Smooth muscle cell (in vitro differentiated cells): ENCODE results near the gene USP49. TPM values are rescaled to one million over a fixed set of nuclear protein-coding genes. Genes with fewer than 3 reads are reported as not detected.
"Not testable (repeated sequence)": the region's sequence is repeated elsewhere in the genome, so short reads cannot be mapped to it uniquely, and the experiment has no call there.

Experiments used
- DNase-seq: peaks from one replicate; lab custom pipeline; 2025; ENCODE audit not compliant: unreplicated experiment; lab: John Stamatoyannopoulos, UW
- H2AFZ ChIP-seq: fragments of 200-600 bp; sonication (generic); 2 replicates; pipeline ENCODE4 v1.6.0; 2016; ENCODE audit warnings: antibody characterized with exemption, low read depth, mild to moderate bottlenecking
- H3F3A ChIP-seq: fragments of 200-600 bp; sonication (generic); 2 replicates; pipeline ENCODE4 v1.6.0; 2017; ENCODE audit warnings: antibody characterized with exemption, low read depth
- H3K27ac ChIP-seq: fragments of 200-600 bp; sonication (generic); 2 replicates; pipeline ENCODE4 v1.5.1; 2016; ENCODE audit warnings: low read depth, mild to moderate bottlenecking
- H3K27me3 ChIP-seq: fragments of 200-600 bp; sonication (generic); 2 replicates; pipeline ENCODE4 v1.6.1; 2016; ENCODE audit warnings: low read depth, mild to moderate bottlenecking
- H3K36me3 ChIP-seq: fragments of 200-600 bp; sonication (generic); 2 replicates; pipeline ENCODE4 v1.5.1; 2016; ENCODE audit warnings: low read depth
- H3K4me1 ChIP-seq: fragments of 200-600 bp; sonication (generic); 2 replicates; pipeline ENCODE4 v1.5.1; 2016; ENCODE audit warnings: low read depth
- H3K4me2 ChIP-seq: fragments of 200-600 bp; sonication (generic); 2 replicates; pipeline ENCODE4 v1.6.0; 2016; ENCODE audit warnings: mild to moderate bottlenecking
- H3K4me3 ChIP-seq: fragments of 200-600 bp; sonication (generic); 2 replicates; pipeline ENCODE4 v1.5.1; 2016; ENCODE audit warnings: mild to moderate bottlenecking
- H3K79me2 ChIP-seq: fragments of 200-600 bp; sonication (generic); 2 replicates; pipeline ENCODE4 v1.6.0; 2016; ENCODE audit warnings: low read depth, mild to moderate bottlenecking
- H3K9ac ChIP-seq: fragments of 200-600 bp; sonication (generic); 2 replicates; pipeline ENCODE4 v1.6.0; 2016; ENCODE audit warnings: low read depth
- H3K9me3 ChIP-seq: fragments of 200-600 bp; sonication (generic); replicated peaks from 2 replicates; pipeline ENCODE4 v1.5.1; 2016; ENCODE audit warnings: low read depth
- H4K20me1 ChIP-seq: fragments of 200-600 bp; sonication (generic); 2 replicates; pipeline ENCODE4 v1.6.0; 2016; ENCODE audit warnings: low read depth
- CTCF ChIP-seq: fragments of 200-600 bp; sonication (generic); IDR thresholded peaks from 2 replicates; pipeline ENCODE4 v1.5.1; 2017; ENCODE audit warnings: borderline replicate concordance, mild to moderate bottlenecking, antibody characterized with exemption; ENCODE audit not compliant: insufficient read depth, poor library complexity, severe bottlenecking
- WGBS: methylation state at CpG from one replicate; pipeline ENCODE4 v1.1.7; 2016; ENCODE audit warnings: low lambda C conversion rate; 5-methylcytosine and 5-hydroxymethylcytosine counted together
- polyA plus RNA-seq: library from polyadenylated mRNA; unstranded; fragments of >200 nt; fragmentation: Nextera tagmentation; extraction: Ambion mirVana; gene quantifications from 2 replicates; pipeline ENCODE4 v1.2.1, GENCODE V29; 2016
- total RNA-seq: library from RNA; depleted of rRNA; stranded (reverse); fragments of >200 nt; gene quantifications from 2 replicates; pipeline ENCODE4 v1.2.3, GENCODE V29; 2014

The USP49 gene
- total RNA-seq (2.3 and 5.2 TPM in 2 replicates), polyA plus RNA-seq (1.9 and 3.0 TPM in 2 replicates)

DNA sequence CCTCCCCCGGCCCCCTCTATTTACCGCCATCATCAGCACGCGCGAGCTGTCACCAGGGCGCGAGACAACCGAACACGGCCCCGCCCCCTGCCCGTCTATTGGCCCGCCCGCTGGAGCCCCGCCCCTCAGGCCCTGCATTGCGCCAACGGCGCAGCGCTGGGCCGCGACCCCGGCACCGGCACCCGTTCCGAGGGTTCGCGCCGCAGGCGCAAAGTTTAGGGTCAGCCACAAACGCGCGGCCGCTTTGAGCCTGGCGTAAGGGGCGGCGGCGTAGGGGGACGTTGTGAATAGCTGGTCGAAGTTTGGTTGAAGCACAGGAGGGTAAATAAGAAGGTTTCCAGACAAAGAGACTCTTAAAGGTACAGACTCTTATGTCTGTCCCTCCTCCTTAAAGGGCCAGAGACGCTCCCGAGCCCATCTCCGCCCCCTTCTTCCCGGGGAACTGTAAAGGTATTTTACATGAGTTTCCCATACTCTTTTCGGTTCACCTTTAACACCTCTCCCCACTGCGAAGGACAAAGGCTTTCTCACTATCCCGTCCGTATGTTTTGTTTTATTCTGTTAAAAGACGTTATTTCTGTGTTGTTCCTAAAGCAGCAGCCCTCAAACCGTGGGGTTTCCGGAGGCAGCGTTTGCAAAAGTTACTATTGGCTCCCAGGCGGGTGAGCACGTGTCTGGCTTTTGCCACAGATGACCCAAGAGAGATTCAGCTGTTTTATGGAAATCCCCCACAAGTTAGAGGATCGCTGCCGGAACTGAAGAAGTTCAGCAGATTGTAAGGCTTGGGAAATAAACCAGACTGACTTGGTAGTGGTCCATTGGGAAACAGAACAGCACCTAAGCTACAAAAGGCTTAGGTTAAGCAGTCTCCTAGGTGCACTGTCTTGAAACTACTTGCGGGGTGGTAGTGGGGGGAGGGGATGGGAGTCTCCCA, at the start of gene USP49:
USP49 (minus strand) TSS at position 76 of the 934 bp plus-strand sequence. CDS start 88,392 bp downstream, outside the sequence.
- Histone ChIP-seq H3F3A (peaks cover 7% of the 10 kb centered on the region), H3K9ac (peak within 1 kb of the TSS; percentile 90), H3K4me3 (peak within 1 kb of the TSS; percentile 95), H2AFZ (peak within 1 kb of the TSS; percentile 85), H3K27me3 (no peaks in the 10 kb centered on the region), H3K36me3 (no peaks in the 10 kb centered on the region), H3K4me2 (peak within 1 kb of the TSS; percentile 84), H3K9me3 (no peaks in the 10 kb centered on the region), H3K79me2 (no peaks in the 10 kb centered on the region), H4K20me1 (peaks cover 12% of the 10 kb centered on the region), H3K4me1 (peaks cover 6% of the 10 kb centered on the region), H3K27ac (peak within 1 kb of the TSS; percentile 64)
- no peak for TF ChIP-seq CTCF
- DNase-seq: peak; percentile 80
- WGBS: under 1% methylated on average over 41 of the region's 55 CpGs

DNA sequence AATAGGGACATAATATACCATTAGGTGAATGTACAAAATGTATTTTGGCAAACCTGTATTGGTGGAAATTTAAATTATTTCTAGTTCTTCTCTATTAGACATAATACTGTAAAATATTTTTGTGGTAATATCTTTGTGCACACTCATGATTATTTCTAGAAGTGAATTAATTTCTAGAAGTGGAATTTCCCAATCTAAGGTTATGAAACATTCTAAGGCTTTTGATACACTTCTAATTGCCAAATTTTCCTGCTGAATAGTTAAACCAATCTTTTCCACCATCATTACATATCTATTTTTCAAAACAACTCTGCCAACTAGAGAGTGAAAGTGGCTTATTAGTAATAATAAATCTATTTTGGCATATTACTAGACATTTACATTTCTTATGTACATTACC, 48.3 kb upstream of the USP49 start:
- peaks cover 4% of the 10 kb centered on the region for H4K20me1 ChIP-seq
- H2AFZ ChIP-seq: no peak overlapping the region
- no peak overlapping the region for H3K9ac ChIP-seq
- no peak overlapping the region for H3K27ac ChIP-seq
- H3K36me3 ChIP-seq: no peaks in the 10 kb centered on the region
- peaks cover 11% of the 10 kb centered on the region for H3K79me2 ChIP-seq
- no peaks in the 10 kb centered on the region for H3K27me3 ChIP-seq
- no peak for TF ChIP-seq CTCF
- H3F3A ChIP-seq: peaks cover 17% of the 10 kb centered on the region
- no peak overlapping the region for H3K4me2 ChIP-seq
- no peak for DNase-seq
- no peaks in the 10 kb centered on the region for H3K9me3 ChIP-seq
- H3K4me3 ChIP-seq: no peak overlapping the region
- peaks cover 23% of the 10 kb centered on the region for H3K4me1 ChIP-seq

GRCh38 chr6:41942882-41943281, 47.7 kb upstream of the USP49 start:
- not testable (repeated sequence) for H3K36me3 ChIP-seq, H3K9me3 ChIP-seq, H4K20me1 ChIP-seq, H3K9ac ChIP-seq, DNase-seq, H3K4me2 ChIP-seq, H2AFZ ChIP-seq, H3K27me3 ChIP-seq, H3K4me3 ChIP-seq
- 93% methylated on average over 14 of the region's 14 CpGs for WGBS
- peaks cover 24% of the 10 kb centered on the region for H3K4me1 ChIP-seq
- peaks cover 17% of the 10 kb centered on the region for H3F3A ChIP-seq
- H3K79me2 ChIP-seq: peaks cover 12% of the 10 kb centered on the region
- H3K27ac ChIP-seq: peak overlapping the region; percentile 86

DNA sequence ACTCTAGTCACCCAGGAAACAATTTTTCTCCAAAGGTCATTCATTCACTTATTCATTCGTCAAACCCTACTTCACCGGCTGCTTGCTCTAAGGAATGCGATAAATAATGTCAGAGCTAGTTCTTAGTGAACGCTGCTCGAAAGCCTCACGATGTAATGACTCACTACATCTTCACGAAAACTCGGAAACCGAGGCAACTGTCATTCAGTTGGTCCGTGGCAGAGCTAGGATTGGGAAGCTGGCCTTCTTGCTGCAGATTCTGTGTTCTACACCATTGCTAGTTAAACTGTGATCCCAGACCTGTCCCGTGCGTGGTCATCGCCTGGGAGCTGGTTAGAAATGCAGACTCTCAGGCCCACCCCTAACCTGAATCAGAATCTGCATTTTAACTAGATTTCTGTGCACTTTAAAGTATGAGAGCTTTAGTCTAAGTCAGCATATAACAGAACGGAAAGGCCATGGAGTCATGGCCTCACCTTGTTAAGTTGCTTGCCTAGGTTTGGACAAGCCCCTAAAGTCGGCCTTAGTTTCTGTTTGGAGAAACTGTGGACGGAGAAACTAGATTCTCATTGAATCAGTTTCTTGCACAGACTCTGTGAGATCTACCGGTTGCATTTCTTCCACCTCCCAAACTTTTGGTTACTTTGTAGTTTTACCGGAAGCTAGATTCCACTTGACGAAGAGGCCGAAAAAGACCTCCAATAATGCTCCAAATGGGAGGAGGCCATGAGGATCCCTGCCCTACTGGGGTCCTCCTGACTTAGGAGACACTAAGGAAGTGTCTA, 47.1 kb upstream of the USP49 start:
- peaks cover 20% of the 10 kb centered on the region for H3F3A ChIP-seq

More for the DNA sequence above, 47.1 kb upstream of the USP49 start:
- no peaks in the 10 kb centered on the region for H3K36me3 ChIP-seq
- peak overlapping the region; percentile 98 for H3K4me3 ChIP-seq
- no peaks in the 10 kb centered on the region for H3K9me3 ChIP-seq
- H3K9ac ChIP-seq: peak overlapping the region; percentile 46
- TF ChIP-seq CTCF: no peak
- peak overlapping the region; percentile 98 for H3K4me2 ChIP-seq
- H4K20me1 ChIP-seq: peaks cover 15% of the 10 kb centered on the region
- peaks cover 24% of the 10 kb centered on the region for H3K4me1 ChIP-seq
- 49% methylated on average over 20 of the region's 20 CpGs for WGBS
- no peaks in the 10 kb centered on the region for H3K27me3 ChIP-seq
- no peak for DNase-seq
- peak overlapping the region; percentile 91 for H2AFZ ChIP-seq
- H3K27ac ChIP-seq: peak overlapping the region; percentile 86
- peaks cover 14% of the 10 kb centered on the region for H3K79me2 ChIP-seq
